Transverse colon (tissue), 1 donor: ENCODE measurements around the gene SCN9A.

ENCODE experiments used
- EP300 ChIP-seq: sonication (generic); formaldehyde crosslinking; IDR thresholded peaks from one replicate; pipeline ENCODE4 v1.6.1; 2017; ENCODE audit warnings: antibody characterized with exemption, low read depth
- POLR2A ChIP-seq: fragments of 450-650 bp; IDR thresholded peaks from one replicate; pipeline ENCODE4 v1.6.1; 2016; ENCODE audit warnings: antibody characterized with exemption, mild to moderate bottlenecking, moderate library complexity

DNA sequence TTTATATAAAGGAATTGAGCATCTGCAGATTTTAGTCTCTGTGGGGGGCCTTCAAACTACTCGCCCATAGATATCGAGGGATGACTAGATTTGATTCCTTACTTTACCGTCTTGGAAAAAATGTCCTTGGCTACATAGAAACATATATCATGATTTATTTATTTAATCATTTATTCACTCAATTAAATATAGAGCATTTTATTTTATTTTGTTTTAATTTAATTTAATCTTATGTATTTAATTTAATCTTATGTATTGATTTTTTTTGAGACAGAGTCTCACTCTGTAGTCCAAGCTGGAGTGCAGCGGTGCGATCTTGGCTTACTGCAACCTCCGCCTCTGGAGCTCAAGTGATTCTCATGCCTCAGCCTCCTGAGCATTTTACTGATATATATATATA, 105.4 kb downstream of the SCN9A start:
- TF ChIP-seq POLR2A = no peak
- TF ChIP-seq EP300 = no peak
